Spleen (tissue), 11 donors: Measurements from ENCODE around the gene SELENOP. TPM values are rescaled to one million over a fixed set of nuclear protein-coding genes. Genes with fewer than 3 reads are reported as not detected.

Source experiments
- DNase-seq: peaks from one replicate; pipeline ENCODE4 v3.0.0-alpha.2; 2020
- H3K27ac ChIP-seq, 8 donors: fragments of 200-600 bp; sonication (generic) in 7 of 8; 1 replicate in 4 of 8; 2 replicates in 4 of 8; pipeline versions ENCODE4 v1.5.0 to v1.8.0; 2016 to 2021; ENCODE audit warnings: inconsistent platforms in 4 of 8, mild to moderate bottlenecking in 4 of 8, moderate library complexity in 1 of 8
- H3K27me3 ChIP-seq, 7 donors: fragments of 200-600 bp; sonication (generic) in 6 of 7; replicated peaks in 1 of 7; 1 replicate in 4 of 7; 2 replicates in 3 of 7; pipeline versions ENCODE4 v1.5.0 to v1.8.0; 2016 to 2021; ENCODE audit warnings: inconsistent platforms in 3 of 7, mild to moderate bottlenecking in 1 of 7
- H3K36me3 ChIP-seq, 6 donors: fragments of 200-600 bp; sonication (generic) in 5 of 6; 1 replicate in 4 of 6; 2 replicates in 2 of 6; pipeline versions ENCODE4 v1.5.0 to v1.8.0; 2016 to 2021; ENCODE audit warnings: inconsistent platforms in 2 of 6
- H3K4me1 ChIP-seq, 6 donors: fragments of 200-600 bp; sonication (generic) in 5 of 6; 1 replicate in 3 of 6; 2 replicates in 3 of 6; pipeline versions ENCODE4 v1.5.0 to v1.8.0; 2016 to 2021; ENCODE audit warnings: inconsistent platforms in 3 of 6
- H3K4me3 ChIP-seq, 8 donors: fragments of 200-600 bp; sonication (generic) in 7 of 8; 1 replicate in 4 of 8; 2 replicates in 4 of 8; pipeline versions ENCODE4 v1.5.0 to v1.8.0; 2016 to 2021; ENCODE audit warnings: inconsistent platforms in 4 of 8, mild to moderate bottlenecking in 4 of 8, moderate library complexity in 2 of 8
- H3K9me3 ChIP-seq, 8 donors: fragments of 200-600 bp; sonication (generic) in 7 of 8; 1 replicate in 4 of 8; 2 replicates in 4 of 8; pipeline versions ENCODE4 v1.5.0 to v1.8.0; 2016 to 2021; ENCODE audit warnings: inconsistent platforms in 4 of 8
- POLR2A ChIP-seq, 3 donors: fragments of 450-650 bp; IDR thresholded peaks; one replicate each; pipeline ENCODE4 v1.5.1; 2017; ENCODE audit warnings: antibody characterized with exemption in 3 of 3, mild to moderate bottlenecking in 1 of 3
- POLR2AphosphoS5 ChIP-seq, 3 donors: sonication (generic); formaldehyde crosslinking; IDR thresholded peaks; one replicate each; pipeline ENCODE4 v1.5.1; 2017; ENCODE audit warnings: antibody characterized with exemption in 3 of 3
- WGBS, 5 donors: extraction: QIAGEN DNeasy Blood & Tissue Kit in 3 of 5; methylation state at CpG; one replicate each; pipeline versions ENCODE4 v1.1.5 to v1.1.7; 2013 to 2018; 5-methylcytosine and 5-hydroxymethylcytosine counted together
- intact Hi-C: fragments of 100-400 bp; cut with DNase I; formaldehyde crosslinking; loops from one replicate; pipeline ENCODE4 v1.15.0; 2023; ENCODE audit warnings: low total_unique reads
- polyA plus RNA-seq, 3 donors: library from polyadenylated mRNA; stranded (reverse); fragments of 200-250 nt; gene quantifications; one replicate each; pipeline ENCODE4 v1.2.1, GENCODE V29; 2013
- total RNA-seq, 7 donors: library from RNA; depleted of rRNA in 3 of 7; stranded (reverse); fragments of >200 nt in 3 of 7; fragmentation: NEBNext Ultra II Directional in 4 of 7; extraction: Animal tissue kit (Norgen Biotek cat#: 25700) in 4 of 7; gene quantifications; one replicate each; pipeline versions ENCODE4 v1.1.0 to v1.2.1, GENCODE V29; 2016 to 2021
- TF ChIP-seq, protein P1 (sequence below), 11 experiments: fragments of 200-600 bp in 7 of 11; fragments of 450-650 bp in 4 of 11; sonication (generic) in 4 of 11; IDR thresholded peaks in 8 of 11; conservative IDR thresholded peaks in 3 of 11; 1 replicate in 7 of 11; 2 replicates in 4 of 11; pipeline versions ENCODE4 v1.4.0 to v1.8.0; 2016 to 2021; ENCODE audit warnings: antibody characterized with exemption in 11 of 11, inconsistent platforms in 4 of 11, mild to moderate bottlenecking in 1 of 11
- donor health status: healthy with polysubstance abuse.
- donor health status: DM: no; HTN: no; CAD: no; lungs with moderate emphysema.
- donor health status: DM: no; HTN: no; CAD: no.
- donor health status: Bipolar disorder and iron deficiency.
- donor health status: healthy.
- donor health status: DM: no; HTN: no; CAD: no.
- donor health status: DM: yes; HTN: yes; CAD: no.

SELENOP gene
- total and polyA plus RNA-seq, 10 donors: 98.7 to 2,596 (median 950) TPM

DNA sequence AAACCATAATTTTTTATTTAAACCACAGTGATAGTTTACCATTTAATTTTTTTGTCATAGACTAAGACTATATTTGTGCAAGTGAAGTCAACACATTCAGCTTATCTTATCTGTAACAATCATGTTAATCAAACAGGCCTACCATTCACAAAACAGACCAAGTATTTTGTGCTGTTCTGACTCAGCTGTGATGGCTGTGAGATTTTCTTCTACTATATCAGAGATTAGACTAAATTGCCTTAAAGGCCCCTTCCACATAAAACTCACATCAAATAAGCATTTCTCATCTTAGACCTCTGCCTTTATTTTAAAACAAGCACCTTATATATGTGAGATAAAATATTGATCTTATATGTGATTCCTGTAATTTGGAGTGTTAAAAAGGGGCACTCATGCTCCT lies 41.7 kb downstream of the SELENOP start:
- Histone ChIP-seq H3K4me3 (no peak overlapping the region), H3K9me3 (no peaks in the 10 kb centered on the region), H3K27ac (no peak overlapping the region), H3K27me3 (no peaks in the 10 kb centered on the region), H3K36me3 (no peaks in the 10 kb centered on the region), H3K4me1 (no peaks in the 10 kb centered on the region)
- TF ChIP-seq, protein P1, sequence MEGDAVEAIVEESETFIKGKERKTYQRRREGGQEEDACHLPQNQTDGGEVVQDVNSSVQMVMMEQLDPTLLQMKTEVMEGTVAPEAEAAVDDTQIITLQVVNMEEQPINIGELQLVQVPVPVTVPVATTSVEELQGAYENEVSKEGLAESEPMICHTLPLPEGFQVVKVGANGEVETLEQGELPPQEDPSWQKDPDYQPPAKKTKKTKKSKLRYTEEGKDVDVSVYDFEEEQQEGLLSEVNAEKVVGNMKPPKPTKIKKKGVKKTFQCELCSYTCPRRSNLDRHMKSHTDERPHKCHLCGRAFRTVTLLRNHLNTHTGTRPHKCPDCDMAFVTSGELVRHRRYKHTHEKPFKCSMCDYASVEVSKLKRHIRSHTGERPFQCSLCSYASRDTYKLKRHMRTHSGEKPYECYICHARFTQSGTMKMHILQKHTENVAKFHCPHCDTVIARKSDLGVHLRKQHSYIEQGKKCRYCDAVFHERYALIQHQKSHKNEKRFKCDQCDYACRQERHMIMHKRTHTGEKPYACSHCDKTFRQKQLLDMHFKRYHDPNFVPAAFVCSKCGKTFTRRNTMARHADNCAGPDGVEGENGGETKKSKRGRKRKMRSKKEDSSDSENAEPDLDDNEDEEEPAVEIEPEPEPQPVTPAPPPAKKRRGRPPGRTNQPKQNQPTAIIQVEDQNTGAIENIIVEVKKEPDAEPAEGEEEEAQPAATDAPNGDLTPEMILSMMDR (IDR thresholded peaks at IDR 0.05 in 8 of 11, conservative IDR thresholded peaks at IDR 0.05 in 3 of 11): no peak
- TF ChIP-seq POLR2AphosphoS5 (IDR thresholded peaks at IDR 0.05): no peak
- no peak for TF ChIP-seq POLR2A (IDR thresholded peaks at IDR 0.05)
- no peak for DNase-seq
- intact Hi-C loops: no loop called here

DNA sequence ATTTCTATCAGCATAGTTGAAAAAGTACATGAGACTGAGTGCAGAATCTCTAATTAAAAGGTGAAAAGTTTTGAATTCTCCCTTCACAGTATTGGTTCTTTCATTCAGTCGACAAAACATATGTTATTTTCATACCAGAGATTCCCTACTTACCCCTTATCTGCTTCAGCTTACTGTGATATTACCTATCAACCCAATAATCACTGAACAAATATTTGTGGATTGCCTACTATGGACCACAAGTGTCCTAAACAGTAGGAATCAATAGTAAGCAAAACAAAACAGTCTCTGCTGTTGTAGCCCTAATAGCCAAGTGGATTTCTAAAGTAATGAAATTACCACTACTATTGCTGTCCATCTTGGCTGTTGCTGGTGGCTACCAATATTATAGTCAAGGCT lies 43.6 kb downstream of the SELENOP start:
- DNase-seq: no peak
- Histone ChIP-seq H3K36me3 (peaks cover 0 to 2% (median 0%) of the 10 kb centered on the region in 6 donors), H3K4me3 (no peak overlapping the region), H3K27ac (no peak overlapping the region), H3K4me1 (no peaks in the 10 kb centered on the region), H3K27me3 (no peaks in the 10 kb centered on the region), H3K9me3 (no peaks in the 10 kb centered on the region)
- intact Hi-C loops: loop anchor here (5.0 to 10.0 kb wide), 2 partner anchors 119 to 903 kb away; no protein-coding TSS in a partner anchor
- WGBS, 5 donors: 23 to 77% (median 50%) methylated on average over 1 of the region's 1 CpG
- TF ChIP-seq POLR2AphosphoS5 (IDR thresholded peaks at IDR 0.05): no peak
- TF ChIP-seq, protein P1 (IDR thresholded peaks at IDR 0.05 in 8 of 11, conservative IDR thresholded peaks at IDR 0.05 in 3 of 11): no peak
- TF ChIP-seq POLR2A (IDR thresholded peaks at IDR 0.05): no peak

DNA sequence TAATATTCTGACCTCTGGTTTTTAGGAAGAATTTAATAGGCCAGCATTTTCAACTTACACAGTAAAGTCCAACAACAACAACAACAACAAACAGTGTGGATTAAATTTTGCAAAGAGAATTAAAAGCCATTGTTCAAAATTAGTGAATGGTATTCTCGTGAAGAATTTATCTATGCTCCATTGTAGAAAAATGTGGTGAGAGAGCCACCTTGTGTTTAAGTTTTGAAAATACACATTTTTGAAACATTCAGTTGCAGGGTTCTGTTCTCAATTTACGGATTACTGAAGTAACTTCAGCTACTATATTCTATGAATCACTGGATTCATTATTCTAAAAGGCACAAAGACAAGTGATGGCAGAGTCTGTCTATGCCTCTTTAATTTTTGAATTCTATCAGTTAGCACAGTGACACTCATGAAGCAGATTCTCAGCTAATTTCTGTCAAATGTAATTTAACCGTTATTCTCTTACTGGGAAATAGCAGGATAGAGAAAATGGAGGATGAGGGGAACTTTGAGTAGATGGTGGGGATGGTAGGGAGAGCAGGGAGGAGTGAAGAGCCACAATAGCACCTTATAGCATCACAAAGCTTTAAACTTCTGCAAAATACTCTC lies 44.1 kb downstream of the SELENOP start:
- no peak for DNase-seq
- TF ChIP-seq, protein P1 (IDR thresholded peaks at IDR 0.05 in 8 of 11, conservative IDR thresholded peaks at IDR 0.05 in 3 of 11): peak in 8 of 11 experiments; percentile 32 to 56 (median 44)
- TF ChIP-seq POLR2A (IDR thresholded peaks at IDR 0.05): no peak
- no peaks in the 10 kb centered on the region for H3K4me1 ChIP-seq
- intact Hi-C loops: loop anchor here (5.0 to 10.0 kb wide), 2 partner anchors 120 to 903 kb away; no protein-coding TSS in a partner anchor
- H3K36me3 ChIP-seq: peaks cover 0 to 7% (median 0%) of the 10 kb centered on the region in 6 donors
- H3K9me3 ChIP-seq: no peaks in the 10 kb centered on the region
- no peak overlapping the region for H3K27ac ChIP-seq
- no peak overlapping the region for H3K4me3 ChIP-seq
- WGBS, 5 donors: 36 to 51% (median 44%) methylated on average over 3 of the region's 3 CpGs
- no peaks in the 10 kb centered on the region for H3K27me3 ChIP-seq

DNA sequence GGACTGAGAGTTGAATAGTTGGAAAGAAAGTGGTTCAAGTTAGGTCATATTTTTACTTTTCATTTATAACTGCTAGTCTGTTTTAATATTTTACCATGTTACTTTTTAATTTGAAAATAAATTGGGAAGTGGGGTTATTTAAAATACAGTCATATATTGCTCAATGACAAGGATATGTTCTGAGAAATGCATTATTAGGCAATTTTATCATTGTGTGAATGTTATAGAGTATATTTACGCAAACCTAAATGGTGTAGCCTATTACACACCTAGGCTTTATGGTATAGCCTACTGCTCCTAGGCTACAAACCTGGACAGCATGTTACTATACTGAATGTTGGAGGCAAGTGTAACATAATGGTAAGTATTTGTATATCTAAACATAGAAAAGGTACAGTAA lies 49.9 kb downstream of the SELENOP start:
- no peak overlapping the region for H3K27ac ChIP-seq
- no peak for DNase-seq
- no peaks in the 10 kb centered on the region for H3K9me3 ChIP-seq
- peaks cover 0 to 9% (median 0%) of the 10 kb centered on the region in 6 donors for H3K4me1 ChIP-seq
- WGBS, 5 donors: 78 to 87% (median 83%) methylated on average over 1 of the region's 1 CpG
- H3K36me3 ChIP-seq: peaks cover 0 to 9% (median 0%) of the 10 kb centered on the region in 6 donors
- TF ChIP-seq POLR2AphosphoS5 (IDR thresholded peaks at IDR 0.05) (no peak), POLR2A (IDR thresholded peaks at IDR 0.05) (no peak)
- TF ChIP-seq, protein P1 (IDR thresholded peaks at IDR 0.05 in 8 of 11, conservative IDR thresholded peaks at IDR 0.05 in 3 of 11): no peak
- H3K27me3 ChIP-seq: peaks cover 0 to 4% (median 0%) of the 10 kb centered on the region in 7 donors
- H3K4me3 ChIP-seq: no peak overlapping the region
- intact Hi-C loops: loop anchor here (10.0 kb wide), 1 partner anchor 897 kb away; no protein-coding TSS in a partner anchor
